Cardiac fibroblast (primary cell): ENCODE measurements around the gene MRGPRF.

Experiments
- DNase-seq, 2 donors: peaks; one replicate each; pipeline versions ENCODE4 v3.0.0 to v3.0.0-alpha.2; 2010; ENCODE audit warnings: low read depth in 2 of 2
- H3K4me3 ChIP-seq, 2 donors: replicated peaks in 1 of 2; 1 replicate in 1 of 2; 2 replicates in 1 of 2; pipeline ENCODE4 v1.5.1; 2011; ENCODE audit warnings: low read depth in 2 of 2, low read length in 2 of 2, mild to moderate bottlenecking in 2 of 2, moderate library complexity in 1 of 2
- CTCF ChIP-seq: IDR thresholded peaks from one replicate; pipeline ENCODE4 v1.5.1; 2011; ENCODE audit warnings: low read depth, mild to moderate bottlenecking, low read length, inconsistent platforms

MRGPRF gene

GRCh38 chr11:69033431-69033830 lies 20.4 kb upstream of the MRGPRF start:
- TF ChIP-seq CTCF = no peak
- H3K4me3 ChIP-seq = no peak overlapping the region
- DNase-seq = no peak

GRCh38 chr11:69032833-69033232 lies 19.8 kb upstream of the MRGPRF start:
- TF ChIP-seq CTCF = no peak
- H3K4me3 ChIP-seq = no peak overlapping the region
- DNase-seq = no peak

- H3K4me3 ChIP-seq = no peak overlapping the region
- no peak for DNase-seq
- TF ChIP-seq CTCF = no peak
These were observed 17.3 kb upstream of the MRGPRF start for GRCh38 chr11:69030301-69030700.

- TF ChIP-seq CTCF = no peak
- no peak overlapping the region for H3K4me3 ChIP-seq
- DNase-seq = no peak
These were observed 14.8 kb upstream of the MRGPRF start for GRCh38 chr11:69027704-69028372.

- TF ChIP-seq CTCF = no peak
- H3K4me3 ChIP-seq = no peak overlapping the region
- DNase-seq = no peak
These were observed 11.5 kb upstream of the MRGPRF start for GRCh38 chr11:69024509-69024908.

- DNase-seq = no peak
- no peak overlapping the region for H3K4me3 ChIP-seq
- no peak for TF ChIP-seq CTCF
These were observed 9.2 kb upstream of the MRGPRF start for GRCh38 chr11:69022260-69022659.

GRCh38 chr11:69018924-69019323 lies 5.9 kb upstream of the MRGPRF start:
- no peak for TF ChIP-seq CTCF
- peak in 1 of 2 donors; percentile 54 for DNase-seq
- H3K4me3 ChIP-seq = no peak overlapping the region
